ENCODE data around the gene CASP2. TPM values are rescaled to one million over a fixed set of nuclear protein-coding genes. Genes with fewer than 3 reads are reported as not detected.

The CASP2 gene
- total and polyA plus RNA-seq, 2 of the 8 experiments (the other 6 are each of a cell fraction or from before 2014, with no cell fraction given): 23.7 to 35.3 TPM

GRCh38 chr7:143299346-143299745 lies 11.2 kb downstream of the CASP2 start:
- no peak overlapping the region for H2AFZ ChIP-seq (ENCODE audit: low read length)
- no peak overlapping the region for H3K4me3 ChIP-seq (ENCODE audit: extremely low read depth in 1 of 4, insufficient read depth in 2 of 4, low read depth in 3 of 4, low read length in 4 of 4)
- no peak overlapping the region for H3K9ac ChIP-seq (replicated peaks in 1 of 4; ENCODE audit: extremely low read depth in 1 of 4, low read depth in 3 of 4, low read length in 3 of 4)
- no peak overlapping the region for H2AK5ac ChIP-seq (ENCODE audit: low read depth, low read length)
- DNase-seq (ENCODE audit: low read depth in 1 of 2, low spot score in 2 of 2): no peak
- H3K23me2 ChIP-seq (ENCODE audit: low read depth, low read length): no peaks in the 10 kb centered on the region
- no peaks in the 10 kb centered on the region for H3K9me3 ChIP-seq (ENCODE audit: insufficient read depth in 2 of 2, low read depth in 1 of 2, low read length in 1 of 2)
- no peak for FAIRE-seq
- ChIA-PET CTCF (ENCODE audit: partially characterized antibody) (interaction anchor here (0.5 to 8.9 kb wide), 54 partner anchors 8 to 841 kb away, joined by 3 to 91 read pairs (median 5); partner anchors contain the start of genes CASP2, CLCN1, EPHA1 and EPHB6), POLR2A (ENCODE audit: partially characterized antibody) (interaction anchor here (0.7 to 1.4 kb wide), 7 partner anchors 9 to 91 kb away, joined by 3 to 10 read pairs (median 3); partner anchors contain the start of gene CASP2)
- H3K27me3 ChIP-seq (replicated peaks in 1 of 4; ENCODE audit: control insufficient read depth in 3 of 4, extremely low read depth in 1 of 4, insufficient read depth in 3 of 4, low read length in 3 of 4): no peaks in the 10 kb centered on the region
- no peak overlapping the region for H2BK5ac ChIP-seq (ENCODE audit: low read depth, low read length)
- H3K4me1 ChIP-seq (replicated peaks in 1 of 4; ENCODE audit: control insufficient read depth in 3 of 4, insufficient read depth in 4 of 4, low read length in 3 of 4): no peaks in the 10 kb centered on the region
- H3K23ac ChIP-seq (ENCODE audit: insufficient read length): no peak overlapping the region
- H2BK120ac ChIP-seq (replicated peaks; ENCODE audit: low read depth, low read length): no peak overlapping the region
- H3K79me2 ChIP-seq (ENCODE audit: control insufficient read depth in 1 of 2, insufficient read depth in 2 of 2, low read length in 2 of 2): peaks cover 0 to 3% of the 10 kb centered on the region in 2 experiments; a peak in 1 of 4 replicates
- H4K8ac ChIP-seq (ENCODE audit: extremely low read depth, insufficient read depth, low read length): no peak overlapping the region
- no peak overlapping the region for H3K27ac ChIP-seq (ENCODE audit: low read depth, low read length)
- H3K14ac ChIP-seq (ENCODE audit: insufficient read length): no peak overlapping the region
- H2BK15ac ChIP-seq (ENCODE audit: low read length): no peak overlapping the region
- H2BK12ac ChIP-seq (ENCODE audit: low read depth, low read length): no peak overlapping the region
- no peak overlapping the region for H3K18ac ChIP-seq (ENCODE audit: extremely low read depth, low read length)
- H3K36me3 ChIP-seq (ENCODE audit: control insufficient read depth in 2 of 4, insufficient read depth in 4 of 4, low read length in 3 of 4): peaks cover 40 to 95% (median 76%) of the 10 kb centered on the region in 4 experiments
- no peak overlapping the region for H3K4ac ChIP-seq (replicated peaks; ENCODE audit: insufficient read length, low read depth, low read length)
- H2BK20ac ChIP-seq (ENCODE audit: low read length): no peak overlapping the region
- H3K79me1 ChIP-seq (ENCODE audit: low read depth, low read length): no peaks in the 10 kb centered on the region
- H3K4me2 ChIP-seq (ENCODE audit: insufficient read depth in 1 of 2, low read depth in 2 of 2, low read length in 2 of 2): no peak overlapping the region
- no peak overlapping the region for H4K91ac ChIP-seq (replicated peaks; ENCODE audit: insufficient read length, low read length)
- no peak overlapping the region for H3K56ac ChIP-seq (replicated peaks; ENCODE audit: insufficient read length, low read depth, low read length)
- H4K5ac ChIP-seq (ENCODE audit: insufficient read length, low read depth, low read length): no peak overlapping the region
- H4K20me1 ChIP-seq (replicated peaks in 1 of 2; ENCODE audit: control insufficient read depth in 1 of 2, insufficient read depth in 2 of 2, low read length in 2 of 2): peaks cover 2 to 9% of the 10 kb centered on the region in 2 experiments
- 94% methylated on average over 2 of the region's 2 CpGs; no CpG with 5 or more reads in 1 of the 2 experiments for WGBS, 2 experiments (ENCODE audit: extremely low coverage in 1 of 2, insufficient coverage in 1 of 2, insufficient read length in 1 of 2, insufficient replicate concordance in 2 of 2, low coverage in 1 of 2, low lambda C conversion rate in 2 of 2, missing lambda C conversion rate in 1 of 2)
- TF ChIP-seq USF2 (IDR thresholded peaks at IDR 0.05; ENCODE audit: low read length): no peak
- TF ChIP-seq NANOG (IDR thresholded peaks at IDR 0.05; ENCODE audit: insufficient read depth, low read depth, low read length, poor library complexity, severe bottlenecking): no peak
- no peak for TF ChIP-seq TEAD4 (IDR thresholded peaks at IDR 0.05; ENCODE audit: low read depth, low read length)
- no peak for TF ChIP-seq CBX5 (IDR thresholded peaks at IDR 0.05; ENCODE audit: low read depth, low read length)
- no peak for TF ChIP-seq MAFK (IDR thresholded peaks at IDR 0.05; ENCODE audit: low read depth, low read length)
- TF ChIP-seq CTBP2 (IDR thresholded peaks at IDR 0.05; ENCODE audit: borderline replicate concordance, insufficient read depth, insufficient read length, low read length): no peak
- TF ChIP-seq CTCF (IDR thresholded peaks at IDR 0.05; ENCODE audit: control extremely low read depth in 1 of 3, insufficient read depth in 1 of 3, low read depth in 1 of 3, low read length in 3 of 3): no peak
- no peak for TF ChIP-seq E2F6 (IDR thresholded peaks at IDR 0.05)
- TF ChIP-seq GTF2F1 (IDR thresholded peaks at IDR 0.05; ENCODE audit: borderline replicate concordance, low read depth, low read length): no peak

All from H1 (cell line).